Islet of Langerhans (tissue), 1 donor: Measurements from ENCODE around the gene EFHC1.

Source experiments
- FAIRE-seq: peaks from one replicate; lab custom pipeline; 2011; peaks lifted over from hg19 to GRCh38; lab: Jason Lieb, UNC

Gene EFHC1

DNA sequence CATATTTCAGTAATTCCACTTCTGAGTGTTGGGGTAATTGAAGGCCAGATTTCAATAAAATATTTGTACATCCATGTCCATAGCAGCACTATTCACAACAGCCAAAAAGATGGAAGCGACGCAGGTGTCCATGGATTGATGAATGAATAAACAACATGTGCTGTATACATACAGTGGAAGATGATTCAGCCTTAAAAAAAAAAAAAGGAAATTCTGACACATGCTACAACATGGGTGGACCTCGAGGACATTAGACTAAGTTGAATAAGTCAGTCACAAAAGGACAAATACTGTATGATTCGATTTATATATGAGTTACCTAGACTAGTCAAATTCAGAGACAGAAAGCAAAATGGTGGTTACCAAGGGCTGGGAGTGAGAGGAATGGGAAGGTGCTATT, 99.5 kb downstream of the EFHC1 start:
- FAIRE-seq: no peak

DNA sequence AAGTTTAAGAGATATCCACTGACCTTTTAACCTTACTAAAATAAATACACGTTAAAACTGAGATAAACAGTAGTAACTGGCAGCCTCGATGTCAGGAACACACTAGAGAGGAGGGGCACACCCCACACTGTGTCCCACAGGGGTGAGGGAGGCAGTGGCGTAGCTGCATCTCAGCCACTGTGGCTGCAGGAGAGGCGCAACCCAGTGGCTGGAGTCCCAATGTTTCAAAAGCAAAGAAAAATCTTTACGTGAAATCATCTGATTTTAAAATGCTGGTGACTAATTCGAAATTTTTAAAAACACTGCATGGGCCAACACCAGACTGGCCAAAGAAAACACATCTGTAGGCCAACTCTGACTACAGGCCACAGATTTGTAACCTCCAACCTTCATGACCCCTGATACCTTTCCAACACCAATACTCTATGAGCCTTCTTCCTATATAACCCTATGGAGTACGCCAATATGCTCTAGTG, 102.0 kb downstream of the EFHC1 start:
- no peak for FAIRE-seq

DNA sequence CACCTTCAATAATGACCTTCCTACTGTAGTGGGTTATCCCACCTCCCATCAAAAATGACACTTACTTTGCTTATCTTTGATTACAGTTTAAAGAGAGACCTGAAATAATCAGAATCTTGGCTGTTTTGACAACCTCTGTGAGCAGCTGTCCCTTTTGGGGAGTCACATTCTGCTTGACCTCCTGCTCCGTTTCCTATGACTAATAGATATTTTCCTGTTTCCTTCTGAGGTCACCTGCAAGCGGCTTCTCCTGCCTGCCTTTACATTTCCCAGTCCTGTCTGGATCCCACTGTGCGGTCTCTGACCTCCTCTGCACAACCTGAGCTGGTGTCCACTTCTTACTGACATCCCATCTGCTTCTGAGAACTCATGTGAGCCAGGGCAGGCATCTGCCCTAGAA, 102.5 kb downstream of the EFHC1 start:
- FAIRE-seq: no peak

DNA sequence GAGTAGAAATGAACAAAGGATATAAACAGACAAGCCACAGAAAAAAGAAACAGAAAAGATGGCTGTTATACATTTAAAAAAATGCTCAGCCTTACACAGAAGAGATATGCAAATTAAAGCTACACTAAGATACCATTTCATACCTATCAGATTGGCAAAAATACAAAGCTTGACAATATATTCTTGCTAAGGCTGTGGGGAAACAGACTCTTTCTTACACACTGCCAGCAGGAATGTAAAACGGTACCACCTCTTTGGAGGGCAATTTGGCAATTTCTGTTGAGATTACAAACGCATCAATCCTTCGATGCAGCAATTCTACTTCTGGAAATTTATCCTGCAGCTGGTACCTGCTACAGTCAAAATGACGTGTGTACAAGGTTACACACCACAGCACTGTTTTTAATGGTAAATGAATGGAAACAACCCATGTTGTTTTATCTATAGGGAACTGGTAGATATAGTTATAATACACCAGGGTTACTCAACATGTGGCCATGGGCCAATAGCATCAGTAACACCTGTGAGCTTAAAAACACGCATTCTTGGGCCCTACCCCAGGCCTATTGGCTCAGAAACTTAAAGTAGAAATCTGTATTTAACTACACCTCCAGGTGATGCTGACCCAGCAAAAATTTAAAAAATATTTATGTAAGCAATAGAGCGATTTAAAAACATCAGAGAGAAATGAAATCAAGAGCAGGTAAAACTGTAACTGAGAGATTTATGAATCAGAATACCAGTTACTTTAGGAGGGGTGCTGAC, 103.4 kb downstream of the EFHC1 start:
- no peak for FAIRE-seq

DNA sequence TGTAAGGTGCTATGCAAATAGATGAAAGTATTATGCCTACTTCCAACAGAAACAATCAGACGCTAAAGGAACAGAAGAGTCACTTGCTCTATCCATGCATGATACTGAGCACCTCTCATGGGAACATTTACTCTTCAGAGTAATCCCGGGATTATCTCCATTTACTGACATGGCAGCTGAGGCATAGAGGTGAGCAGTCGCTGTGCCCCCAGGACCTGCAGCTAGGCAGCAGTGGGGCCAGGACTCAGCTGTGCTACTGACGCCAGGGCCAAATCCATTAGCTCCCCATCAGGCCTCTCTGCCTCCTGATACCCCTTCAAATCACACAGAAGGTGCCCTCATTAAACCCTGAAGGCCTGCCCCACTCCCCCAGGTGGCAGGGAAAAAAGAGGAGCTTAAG, 104.8 kb downstream of the EFHC1 start:
- FAIRE-seq: no peak

DNA sequence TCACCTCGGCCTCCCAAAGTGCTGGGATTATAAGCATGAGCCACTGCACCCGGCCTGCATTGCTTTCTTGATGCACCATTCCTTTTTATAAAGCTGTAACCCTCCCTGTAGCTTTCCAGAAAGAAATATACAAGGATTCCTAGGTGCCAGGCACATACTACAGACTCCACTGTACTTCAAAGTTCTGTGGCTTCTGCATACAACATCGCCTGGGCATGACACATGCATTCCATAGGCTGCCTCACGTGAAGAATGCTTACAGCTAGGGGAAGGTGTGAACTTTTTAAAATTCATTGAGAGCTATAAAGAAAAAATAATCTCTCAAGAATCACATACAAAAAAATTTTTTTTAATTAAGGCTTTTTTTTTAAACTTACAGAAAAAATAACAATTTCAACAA, 106.5 kb downstream of the EFHC1 start:
- no peak for FAIRE-seq

DNA sequence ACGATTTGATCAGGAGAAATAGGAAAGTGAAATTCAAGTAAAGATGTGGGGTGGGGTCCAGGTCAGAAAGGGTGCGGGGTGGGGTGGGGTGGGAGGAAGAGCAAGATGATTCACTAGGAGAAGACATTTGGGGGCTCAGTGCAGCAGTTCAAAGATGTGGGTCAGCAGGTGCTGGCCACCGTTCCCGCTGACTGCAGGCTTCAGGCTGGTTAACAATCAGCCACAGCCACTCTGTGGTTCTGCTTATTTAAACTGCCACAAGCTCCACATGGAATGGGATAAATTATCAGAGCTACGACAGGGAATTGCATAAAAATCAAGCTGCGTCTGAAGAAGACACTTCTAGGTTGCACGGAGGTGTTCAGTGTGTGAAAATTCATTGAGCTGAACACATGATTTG, 107.3 kb downstream of the EFHC1 start:
- FAIRE-seq: no peak

DNA sequence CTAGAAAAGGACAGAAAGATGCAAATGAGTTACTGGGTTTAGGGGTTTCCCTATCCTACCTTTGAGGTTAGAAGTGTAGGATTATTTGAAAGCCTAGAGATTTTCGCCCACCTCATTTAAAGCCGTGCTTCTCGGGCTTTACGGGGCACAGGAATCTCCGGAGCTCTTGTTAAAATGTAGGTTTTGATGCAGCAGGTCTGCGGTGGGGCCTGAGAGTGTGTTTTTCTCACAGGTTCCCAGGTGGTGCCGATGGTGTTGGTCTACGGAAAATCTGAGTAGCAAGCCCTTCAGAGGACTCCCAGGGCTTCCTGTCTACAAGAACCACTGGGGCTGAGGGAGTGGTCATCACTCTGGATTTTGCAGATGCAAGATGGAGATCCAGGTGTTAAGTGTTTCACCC, 109.2 kb downstream of the EFHC1 start:
- no peak for FAIRE-seq

DNA sequence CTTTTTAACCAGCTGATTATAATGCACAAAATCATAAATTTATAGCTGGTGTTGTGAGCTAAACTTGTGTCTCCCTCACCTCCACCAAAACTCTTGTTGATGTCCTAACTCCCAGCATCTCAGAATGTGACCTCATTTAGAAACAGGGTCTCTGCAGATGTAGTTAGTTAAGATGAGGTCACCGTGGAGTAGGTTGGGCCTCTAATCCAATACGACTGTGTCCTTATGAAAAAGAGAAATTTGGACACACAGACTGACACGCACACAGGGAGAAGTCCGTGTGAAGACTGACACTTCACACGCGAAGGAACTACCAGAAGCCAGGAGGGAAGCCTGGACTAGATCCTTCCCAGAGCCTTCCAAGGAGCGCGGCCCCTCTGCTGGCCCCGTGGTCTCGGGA, 110.2 kb downstream of the EFHC1 start:
- FAIRE-seq: no peak

DNA sequence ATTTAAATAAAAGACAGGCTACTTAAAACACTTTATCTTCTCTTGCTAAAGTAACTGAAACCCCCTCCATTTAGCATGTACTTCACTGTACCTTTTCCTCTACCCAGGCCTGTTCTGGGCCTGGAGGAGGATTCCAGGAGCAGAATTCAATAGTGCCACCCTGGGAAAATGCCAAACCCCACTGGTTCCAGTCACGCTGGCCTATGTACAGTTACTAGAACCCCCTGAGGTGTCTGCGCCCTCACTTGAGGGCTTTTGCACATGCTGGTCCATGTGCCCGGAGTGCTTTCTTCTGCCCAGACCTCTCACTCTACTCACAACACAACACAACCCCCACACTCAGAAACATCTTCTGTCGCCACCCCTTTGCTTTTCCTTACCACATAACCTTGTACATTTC, 111.3 kb downstream of the EFHC1 start:
- no peak for FAIRE-seq

DNA sequence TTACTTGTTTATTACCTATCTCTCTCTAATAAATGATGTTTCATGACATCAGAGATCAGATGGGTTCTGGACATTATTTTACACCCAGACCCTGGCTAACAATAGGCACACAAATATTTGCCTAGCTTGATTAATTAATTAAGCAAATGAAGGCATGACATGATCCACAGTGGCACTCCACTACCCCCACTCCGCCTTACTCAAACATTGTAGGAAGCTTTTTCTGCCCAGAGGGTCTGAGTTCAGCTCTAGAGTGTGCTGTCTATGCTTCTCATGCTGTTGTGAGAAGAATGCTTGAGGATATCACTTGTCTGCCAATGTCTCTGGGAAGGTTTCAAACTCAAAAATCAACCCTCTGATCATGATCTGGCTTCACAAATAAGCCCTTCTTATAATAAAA, 111.7 kb downstream of the EFHC1 start:
- no peak for FAIRE-seq

DNA sequence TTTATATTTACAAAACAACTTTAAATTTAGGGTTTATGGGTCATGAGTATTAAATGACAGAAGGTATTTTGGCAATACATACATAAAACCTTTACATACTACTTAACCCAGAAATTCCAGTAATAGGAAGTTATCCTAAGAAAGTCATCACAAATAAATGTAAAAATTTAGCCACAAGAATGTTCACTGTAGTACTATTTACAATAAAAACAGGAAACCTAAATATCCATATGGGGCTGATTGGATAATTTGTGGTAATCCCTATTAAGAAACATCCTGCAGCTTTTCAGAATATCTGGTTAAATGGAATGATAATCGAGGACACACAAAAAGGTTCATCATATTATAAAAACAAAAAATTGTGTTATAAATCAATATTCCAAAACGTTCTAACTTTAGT, 112.3 kb downstream of the EFHC1 start:
- FAIRE-seq: no peak

DNA sequence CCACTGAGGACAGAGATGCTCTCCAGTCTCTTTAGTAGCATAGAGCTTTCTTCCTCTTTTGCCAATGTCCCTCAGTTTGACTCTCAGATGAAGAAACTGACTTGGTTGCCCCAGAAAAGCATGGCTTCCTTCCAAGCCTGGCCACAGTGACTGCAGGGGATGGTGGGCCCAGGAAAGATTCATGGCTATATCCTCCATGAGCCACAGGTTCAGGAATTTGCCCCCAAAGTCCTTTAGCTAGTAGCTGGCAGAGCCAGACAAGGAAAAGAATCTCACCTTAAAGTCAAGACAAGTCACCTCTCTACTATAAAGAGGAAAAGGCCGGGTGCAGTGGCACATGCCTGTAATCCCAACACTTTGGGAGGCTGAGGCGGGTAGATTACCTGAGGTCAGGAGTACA, 113.3 kb downstream of the EFHC1 start:
- no peak for FAIRE-seq

DNA sequence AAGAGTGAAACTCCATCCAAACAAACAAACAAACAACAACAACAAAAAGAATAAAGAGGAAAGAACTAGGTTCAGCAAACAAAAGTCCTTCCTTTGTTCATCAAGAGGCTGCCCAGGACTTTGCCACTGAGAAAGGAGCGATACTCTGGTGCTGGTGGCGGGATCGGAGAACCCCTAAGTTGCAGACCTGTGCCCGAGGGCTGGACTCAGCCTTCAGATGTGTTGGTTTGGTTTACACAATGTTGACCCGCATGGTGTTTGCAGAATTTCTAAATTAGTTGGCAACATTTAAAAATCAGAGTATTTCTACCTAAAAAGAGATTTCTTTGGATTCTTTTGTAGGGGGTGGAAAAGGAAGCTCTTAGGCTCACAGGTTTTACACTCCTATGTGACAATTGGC, 114.2 kb downstream of the EFHC1 start:
- FAIRE-seq: no peak

DNA sequence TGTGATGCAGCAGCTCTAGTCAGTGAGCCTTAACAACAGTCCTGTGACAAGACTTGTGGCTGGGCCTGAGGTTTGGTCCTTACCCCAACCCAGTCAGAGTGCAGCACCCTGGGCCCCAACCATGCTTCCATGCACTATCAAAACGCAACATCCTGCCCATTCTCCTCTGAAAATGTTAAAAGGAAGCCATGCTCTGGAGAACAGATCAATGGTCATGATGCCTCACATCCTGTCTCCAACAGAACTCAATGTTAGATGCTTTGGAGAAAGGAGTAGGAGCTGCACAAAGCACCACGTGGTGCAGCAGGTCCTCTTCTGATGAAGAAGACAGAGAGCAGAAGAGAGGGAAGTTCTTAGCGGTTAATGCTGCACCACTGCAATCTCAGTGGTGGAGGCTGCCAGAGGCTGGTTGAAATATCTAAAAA, 114.8 kb downstream of the EFHC1 start:
- FAIRE-seq: no peak

DNA sequence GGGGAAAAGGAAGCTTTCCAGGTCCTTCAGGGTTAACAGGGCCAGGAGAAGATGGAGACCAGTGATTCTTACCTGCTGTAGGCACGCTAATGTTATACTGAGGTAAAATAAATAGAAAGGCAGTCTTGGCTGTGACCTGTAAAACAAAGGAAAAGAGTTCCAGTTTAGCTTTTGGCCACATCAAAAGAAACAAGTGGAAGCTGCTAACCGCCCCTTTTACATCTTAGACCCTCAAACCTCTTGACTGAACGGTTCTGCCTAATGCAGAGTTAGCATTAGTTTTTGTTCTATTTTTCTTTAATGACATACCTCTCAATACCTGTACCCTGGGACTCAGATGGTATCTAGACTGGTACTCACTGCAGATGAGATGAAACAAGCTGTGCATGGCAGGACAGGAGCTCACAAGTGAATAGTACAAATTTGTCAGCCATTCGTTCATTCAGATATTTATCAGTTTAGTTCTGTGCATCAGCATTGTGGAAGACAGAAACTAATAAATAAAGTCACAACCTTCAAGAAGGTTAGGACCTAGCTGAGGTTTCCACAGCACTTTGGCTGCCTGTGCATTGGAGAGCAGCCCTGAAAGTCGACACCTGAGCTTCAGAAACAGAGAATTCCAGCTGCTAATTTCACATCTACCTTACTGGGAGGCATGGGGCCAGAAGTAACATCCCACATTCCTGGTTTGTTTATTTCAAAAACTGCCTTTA, 115.7 kb downstream of the EFHC1 start:
- no peak for FAIRE-seq

DNA sequence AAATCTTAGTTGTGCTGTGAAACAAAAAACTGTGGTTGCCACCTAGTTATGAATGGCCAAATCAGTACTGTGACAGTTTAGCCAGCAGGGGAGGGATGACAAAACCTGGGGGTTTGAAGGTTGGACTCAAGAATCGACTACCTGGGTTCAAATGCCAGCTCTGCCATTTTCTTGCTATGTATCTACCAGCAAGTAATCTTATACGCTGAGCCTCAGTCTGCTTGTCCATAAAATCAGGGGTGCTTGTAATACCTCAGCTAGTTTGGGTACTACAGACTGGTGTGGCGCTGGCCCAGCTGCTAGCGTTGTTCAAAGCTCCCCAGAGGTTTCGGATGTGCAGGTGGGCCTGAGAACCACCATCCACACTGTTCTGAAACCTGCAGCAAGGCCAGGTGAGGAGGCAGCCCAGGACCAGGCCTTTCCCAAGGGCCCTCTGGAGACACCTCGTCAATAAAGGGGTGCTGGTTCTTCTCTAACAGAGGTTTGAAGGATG, 116.3 kb downstream of the EFHC1 start:
- no peak for FAIRE-seq

DNA sequence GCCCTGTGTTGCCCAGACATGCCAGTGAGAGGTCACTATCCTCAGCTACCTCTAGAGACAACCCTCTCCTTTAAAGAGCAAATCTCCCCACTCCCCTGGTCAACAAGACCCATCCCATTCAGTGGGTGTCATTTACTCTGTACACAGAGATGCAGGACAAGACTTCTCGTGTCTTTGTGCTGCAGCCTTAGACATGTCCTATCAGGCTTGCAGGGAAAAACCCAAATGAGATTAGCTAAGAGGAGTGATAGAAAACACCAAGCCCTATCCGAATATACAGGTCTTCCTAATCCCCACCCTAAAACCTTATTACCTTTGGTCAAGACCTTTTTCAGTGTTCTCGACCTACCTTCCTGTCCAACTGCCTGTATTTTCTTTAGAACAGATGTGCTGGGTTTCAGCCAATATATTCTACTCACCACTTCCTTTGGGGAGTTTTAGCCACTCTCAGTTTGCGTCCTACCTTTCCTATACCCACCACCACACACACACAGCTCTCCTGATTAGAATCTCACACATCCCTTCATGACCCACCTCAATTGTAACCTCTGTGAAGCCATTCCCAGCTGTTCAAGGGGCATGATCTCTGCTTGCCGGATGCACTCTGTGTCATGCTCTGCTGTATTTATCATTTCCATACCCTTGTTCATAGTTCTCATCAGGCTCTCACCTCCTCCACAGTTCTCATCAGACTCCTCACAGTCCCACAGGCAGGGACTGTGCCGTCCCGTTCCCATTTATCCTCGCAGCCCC, 117.0 kb downstream of the EFHC1 start:
- no peak for FAIRE-seq

DNA sequence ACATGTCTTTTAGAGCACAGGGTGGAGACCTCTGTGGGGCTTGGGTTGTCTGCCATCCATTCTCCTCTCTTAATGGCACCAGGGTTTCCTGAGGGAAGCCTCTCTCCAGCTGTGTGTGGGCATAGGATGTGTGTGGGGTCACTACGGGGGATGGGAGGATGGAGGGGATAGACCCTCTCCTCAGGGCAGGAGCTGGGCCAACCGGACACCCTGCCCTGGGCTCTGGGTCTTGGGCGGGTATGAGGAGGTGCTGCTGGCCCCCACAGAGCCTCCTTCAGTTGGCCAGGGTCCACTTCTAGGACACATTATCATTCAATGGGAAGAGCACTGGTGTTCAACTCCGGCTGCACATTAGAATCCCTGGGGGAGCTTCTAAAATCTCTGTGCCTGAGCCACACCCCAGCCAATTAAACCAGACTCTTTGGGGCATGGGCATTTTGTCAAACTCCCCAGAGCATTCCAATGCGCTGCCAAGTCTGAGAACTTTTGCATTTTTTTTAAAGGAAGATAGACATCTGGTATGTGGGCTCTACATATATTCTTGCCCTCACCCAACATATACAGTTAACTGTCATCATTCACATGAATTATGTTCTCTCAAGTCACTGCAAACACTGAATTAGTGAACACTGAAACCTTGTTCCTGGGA, 118.2 kb downstream of the EFHC1 start:
- FAIRE-seq: no peak

DNA sequence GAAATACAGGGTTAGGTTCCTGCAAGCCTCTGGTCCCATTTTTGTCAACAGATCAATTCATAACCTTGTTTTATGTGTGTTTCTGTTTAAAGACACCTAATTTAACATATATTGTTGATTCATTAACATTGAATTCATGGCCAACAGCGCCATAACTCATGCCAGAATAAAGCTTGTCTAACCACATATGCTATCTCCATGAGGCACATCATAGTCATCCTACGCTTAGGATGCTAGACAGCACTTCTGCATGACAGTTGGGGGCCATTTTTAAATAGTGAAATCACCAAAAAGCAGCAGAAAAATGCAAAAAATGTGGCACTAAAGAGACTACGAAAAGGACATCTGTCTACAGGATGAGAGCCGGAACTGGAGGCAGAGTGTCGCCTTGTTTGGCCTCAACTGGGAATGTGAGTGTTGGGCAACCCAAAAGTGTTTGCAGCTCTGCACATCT, 118.8 kb downstream of the EFHC1 start:
- FAIRE-seq: no peak

DNA sequence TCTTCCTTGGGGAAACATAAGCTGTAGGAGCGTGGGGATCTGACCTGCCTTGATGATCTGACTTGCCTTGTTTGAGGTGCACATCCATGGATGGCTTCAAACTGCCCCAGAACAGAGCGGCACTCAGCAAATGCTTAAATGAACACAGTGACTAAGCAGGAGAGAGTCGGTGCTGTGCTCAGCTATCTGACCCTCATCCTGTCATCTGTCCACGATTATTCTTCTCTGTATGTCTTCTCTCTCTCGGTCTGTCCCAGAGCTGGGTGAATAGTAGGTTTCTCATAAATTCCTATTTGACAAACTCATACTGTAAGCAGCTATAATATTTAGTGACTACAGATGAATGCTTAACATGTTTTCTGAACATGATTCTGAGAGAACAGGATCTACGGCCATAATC, 119.5 kb downstream of the EFHC1 start:
- FAIRE-seq: no peak

DNA sequence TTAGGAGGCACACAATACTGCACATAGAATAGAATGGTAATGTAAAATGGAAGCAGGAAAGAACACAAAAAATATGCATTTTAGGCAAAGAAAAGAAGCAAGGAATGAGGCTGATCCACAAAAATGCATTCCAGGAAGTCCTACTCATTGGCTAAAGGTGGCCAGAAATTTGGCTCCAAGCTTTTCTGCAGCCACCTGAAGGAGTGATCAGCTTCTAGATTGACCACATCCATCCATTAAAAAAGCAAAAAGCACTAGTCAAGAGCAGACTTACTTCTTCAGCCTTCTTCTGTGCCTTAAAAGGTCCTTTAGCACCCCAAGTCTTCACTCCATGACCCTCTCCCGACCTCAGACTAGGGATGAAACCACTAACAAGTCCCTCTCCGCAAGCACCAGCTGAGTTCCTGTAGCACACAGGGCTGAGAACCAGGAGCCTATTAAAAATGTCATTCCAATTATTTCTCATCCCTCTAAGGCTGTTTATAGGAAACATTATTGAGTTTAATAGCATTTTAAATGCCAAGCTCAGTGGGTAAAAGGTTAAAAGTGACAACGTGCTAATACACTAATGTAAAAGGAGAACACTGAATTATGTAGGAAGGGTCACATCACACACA, 120.3 kb downstream of the EFHC1 start:
- no peak for FAIRE-seq
